HG03196 (cell line): ENCODE measurements around the gene STK39.
A peak's percentile ranks its signal among the peaks of the same experiment; 100 is the strongest.

Experiments
- ATAC-seq: cut with Tn5 transposase; IDR thresholded peaks from one replicate; pipeline ENCODE4 v1.9.1; 2021; ENCODE audit not compliant: unreplicated experiment

The STK39 gene

GRCh38 chr2:168244318-168244717 lies 3.1 kb downstream of the STK39 start:
- no peak for ATAC-seq

GRCh38 chr2:168243061-168243460 lies 4.3 kb downstream of the STK39 start:
- no peak for ATAC-seq

- no peak for ATAC-seq
These were observed 5.6 kb downstream of the STK39 start for GRCh38 chr2:168241746-168242145.

- ATAC-seq = no peak
These were observed 6.2 kb downstream of the STK39 start for GRCh38 chr2:168241208-168241607.

- ATAC-seq = no peak
These were observed 8.1 kb downstream of the STK39 start for GRCh38 chr2:168239281-168239680.

GRCh38 chr2:168237741-168238140 lies 9.7 kb downstream of the STK39 start:
- ATAC-seq = no peak

GRCh38 chr2:168234407-168235085 lies 12.8 kb downstream of the STK39 start:
- ATAC-seq = no peak

- ATAC-seq = no peak
These were observed 13.5 kb downstream of the STK39 start for GRCh38 chr2:168233726-168234406.

- no peak for ATAC-seq
These were observed 14.2 kb downstream of the STK39 start for GRCh38 chr2:168233166-168233565.

- no peak for ATAC-seq
These were observed 15.7 kb downstream of the STK39 start for GRCh38 chr2:168231609-168232241.

- ATAC-seq = no peak
These were observed 17.0 kb downstream of the STK39 start for GRCh38 chr2:168230389-168230788.

- no peak for ATAC-seq
These were observed 23.0 kb downstream of the STK39 start for GRCh38 chr2:168224346-168224745.

GRCh38 chr2:168222088-168222487 lies 25.3 kb downstream of the STK39 start:
- ATAC-seq = no peak

- no peak for ATAC-seq
These were observed 26.2 kb downstream of the STK39 start for GRCh38 chr2:168220965-168221819.

GRCh38 chr2:168217920-168218319 lies 29.5 kb downstream of the STK39 start:
- no peak for ATAC-seq

- no peak for ATAC-seq
These were observed 30.9 kb downstream of the STK39 start for GRCh38 chr2:168216351-168217005.

GRCh38 chr2:168215813-168216212 lies 31.6 kb downstream of the STK39 start:
- no peak for ATAC-seq

GRCh38 chr2:168212866-168213265 lies 34.5 kb downstream of the STK39 start:
- ATAC-seq = no peak

GRCh38 chr2:168212167-168212566 lies 35.2 kb downstream of the STK39 start:
- ATAC-seq = no peak

GRCh38 chr2:168211664-168212163 lies 35.7 kb downstream of the STK39 start:
- ATAC-seq = peak; percentile 82
